Limb (tissue), 2 donors: ENCODE results near the gene SCO1.

Experiments
- DNase-seq, 2 donors: peaks; one replicate each; pipeline ENCODE4 v3.0.0-alpha.2; 2016; ENCODE audit errors: extremely low spot score in 2 of 2

The SCO1 gene

DNA sequence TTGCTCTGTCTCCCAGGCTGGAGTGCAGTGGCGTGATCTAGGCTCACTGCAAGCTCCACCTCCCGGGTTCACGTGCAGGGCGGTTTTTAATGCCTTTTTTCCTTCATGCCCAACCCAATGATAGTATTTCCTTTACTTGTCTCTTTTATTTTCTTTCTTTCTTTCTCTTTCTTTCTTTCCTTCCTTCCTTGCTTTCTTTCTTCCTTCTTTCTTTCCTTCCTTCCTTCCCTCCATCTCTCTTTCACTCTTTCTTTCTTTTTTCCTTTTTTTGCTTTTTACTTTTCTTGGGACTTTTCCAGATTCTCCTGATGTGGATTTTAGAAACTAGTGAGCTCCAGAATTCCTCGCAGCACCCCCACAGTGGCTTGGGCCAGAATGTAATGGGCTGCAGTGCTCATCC lies 43.3 kb downstream of the SCO1 start:
- DNase-seq: no peak

DNA sequence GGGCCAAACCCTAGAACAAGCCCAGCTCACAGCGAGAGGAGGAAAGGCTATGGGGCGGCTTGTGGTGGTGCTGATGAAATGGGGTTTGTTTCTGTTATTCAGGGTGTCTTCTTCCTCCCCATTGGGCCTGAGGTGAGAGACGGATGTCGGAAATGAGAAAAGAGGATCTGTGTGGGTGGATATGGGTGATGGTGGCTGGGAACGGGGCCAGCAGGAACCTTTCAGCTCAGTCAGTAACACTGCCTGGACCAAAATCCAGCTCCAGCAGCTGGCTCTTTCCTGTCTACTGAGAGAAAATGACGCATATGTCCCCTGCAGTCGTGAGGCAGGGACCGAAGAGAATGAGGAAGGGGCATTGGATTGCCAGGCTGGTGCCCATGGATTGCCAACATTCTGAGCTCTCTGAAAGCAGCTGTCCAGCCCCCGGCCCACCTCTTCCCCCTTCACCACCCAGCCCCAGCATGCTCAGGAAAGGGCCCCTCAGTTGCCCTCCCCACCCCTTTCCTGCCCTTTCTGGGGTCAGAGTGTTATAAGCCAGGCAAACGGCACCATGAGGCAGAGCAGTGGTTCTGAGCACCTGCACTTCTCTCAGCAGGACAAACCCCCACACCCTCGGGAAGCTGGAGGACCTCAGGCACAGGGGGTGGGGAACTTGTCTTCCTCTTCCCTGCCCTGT lies 44.2 kb downstream of the SCO1 start:
- no peak for DNase-seq

DNA sequence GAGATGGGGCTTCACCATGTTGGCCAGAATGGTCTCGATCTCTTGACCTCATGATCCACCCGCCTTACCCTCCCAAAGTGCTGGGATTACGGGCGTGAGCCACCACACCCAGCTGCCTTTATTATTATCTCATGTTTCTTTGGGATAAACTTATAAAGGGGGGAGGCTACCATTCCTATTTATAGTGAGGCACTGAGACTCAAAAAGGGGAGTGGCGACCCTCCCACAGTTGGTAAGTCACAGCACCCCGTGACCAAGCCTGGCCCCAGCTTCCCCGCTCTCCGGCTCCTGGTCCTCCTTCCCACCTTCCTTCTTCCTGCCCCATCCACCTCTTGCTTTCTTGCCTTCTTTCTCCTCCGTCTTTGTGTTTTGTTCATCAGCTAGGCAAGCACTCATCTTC lies 45.4 kb downstream of the SCO1 start:
- DNase-seq: no peak

DNA sequence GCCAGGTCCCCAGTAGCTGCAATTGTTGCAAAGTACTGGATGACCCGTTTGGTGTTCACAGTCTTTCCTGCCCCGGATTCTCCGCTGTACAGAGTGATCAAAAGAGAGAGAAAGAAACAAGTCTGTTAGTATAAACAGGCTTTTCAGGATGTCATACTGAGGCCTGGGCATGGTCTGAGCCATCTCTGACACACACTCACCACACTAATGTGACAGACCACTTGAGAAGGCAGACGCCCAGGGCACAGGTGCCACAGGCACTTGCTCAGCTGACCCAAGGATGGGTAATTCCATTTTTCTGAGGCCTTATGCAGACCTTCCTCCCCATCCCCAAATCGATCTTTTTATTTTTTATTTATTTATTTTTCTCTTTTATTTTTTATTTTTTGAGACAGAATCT lies 47.7 kb downstream of the SCO1 start:
- DNase-seq: no peak

DNA sequence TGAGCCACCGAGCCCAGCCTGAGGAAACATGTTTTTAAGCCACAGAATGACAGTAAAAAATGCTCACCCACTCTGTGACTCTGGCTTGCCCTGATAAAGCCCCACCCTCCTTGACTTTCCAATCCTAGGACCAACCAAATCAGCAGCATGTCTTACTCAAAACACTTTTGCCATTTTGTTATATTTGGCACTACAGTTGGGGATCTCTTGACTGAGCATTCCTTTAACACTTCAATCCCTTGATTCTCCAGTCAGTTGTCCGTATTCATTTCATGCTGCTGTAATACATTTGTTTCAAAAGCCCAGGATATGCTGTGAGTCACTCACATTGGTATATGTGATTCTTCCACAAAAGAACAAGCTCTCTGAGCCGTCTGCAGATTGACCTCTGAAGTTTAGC lies 48.4 kb downstream of the SCO1 start:
- no peak for DNase-seq

DNA sequence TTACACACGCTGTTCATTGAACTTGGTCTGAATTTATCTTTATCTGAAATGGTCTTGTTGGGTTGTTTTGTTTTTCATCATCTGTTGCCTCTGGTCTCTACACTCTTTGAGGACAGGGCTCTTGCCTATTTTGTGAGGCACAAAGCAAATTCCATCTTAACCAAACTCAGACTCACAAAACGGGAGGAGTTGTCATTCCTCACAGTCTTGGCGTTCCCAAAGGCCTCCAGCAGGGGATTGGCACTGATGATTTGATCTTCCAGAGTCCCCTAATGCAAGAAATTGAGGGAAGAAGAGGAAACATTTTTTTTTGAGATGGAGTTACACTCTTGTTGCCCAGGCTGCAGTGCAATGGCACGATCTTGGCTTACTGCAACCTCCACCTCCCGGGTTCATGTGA lies 49.0 kb downstream of the SCO1 start:
- DNase-seq: no peak

DNA sequence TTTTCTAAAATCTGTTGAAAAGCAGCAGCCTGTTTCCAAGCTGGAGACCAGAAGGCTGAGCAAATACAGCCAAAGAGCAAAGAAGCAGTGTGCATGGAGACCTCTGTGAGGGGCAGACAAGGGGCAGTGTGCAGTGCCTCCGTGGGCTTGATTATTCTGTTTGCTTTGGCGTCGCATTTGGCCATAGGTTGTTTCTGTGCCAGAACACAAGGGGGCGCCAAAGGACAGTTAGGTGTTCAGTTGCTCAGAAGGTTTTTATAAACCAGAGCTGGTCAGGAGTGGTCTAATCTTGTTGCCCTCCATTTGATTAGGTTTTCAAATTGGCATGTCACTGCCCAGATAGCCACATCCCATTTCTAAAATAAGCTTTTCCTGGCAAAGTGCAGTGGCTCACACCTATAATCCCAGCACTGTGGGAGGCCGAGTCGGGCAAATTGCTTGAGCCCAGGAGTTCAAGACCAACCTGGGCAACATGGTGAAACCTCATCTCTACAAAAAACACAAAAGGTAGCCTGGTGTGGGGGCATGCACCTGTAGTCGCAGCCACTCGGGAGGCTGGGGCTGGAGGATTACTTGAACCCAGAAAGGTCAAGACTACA lies 50.8 kb downstream of the SCO1 start:
- peak; percentile 78 to 86 for DNase-seq

DNA sequence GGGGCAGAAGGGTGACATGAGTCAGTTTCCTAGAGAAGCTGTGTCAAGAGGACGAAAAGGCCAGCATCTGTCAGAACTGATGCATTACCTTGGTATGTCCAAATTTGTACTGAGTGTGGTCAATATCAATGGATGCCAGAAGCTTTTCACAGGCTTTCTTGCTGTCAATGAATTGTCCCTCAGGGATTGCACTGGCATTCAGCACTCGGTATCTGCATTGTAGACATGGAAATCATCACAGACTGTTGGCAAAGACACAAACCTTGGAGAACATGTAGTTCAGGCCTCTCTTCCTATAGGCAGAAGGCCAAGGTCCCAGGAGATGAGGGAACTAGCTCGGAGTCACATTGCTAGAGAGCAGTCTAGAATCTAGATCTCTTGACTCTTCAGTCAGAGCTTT lies 56.9 kb downstream of the SCO1 start:
- DNase-seq: no peak

DNA sequence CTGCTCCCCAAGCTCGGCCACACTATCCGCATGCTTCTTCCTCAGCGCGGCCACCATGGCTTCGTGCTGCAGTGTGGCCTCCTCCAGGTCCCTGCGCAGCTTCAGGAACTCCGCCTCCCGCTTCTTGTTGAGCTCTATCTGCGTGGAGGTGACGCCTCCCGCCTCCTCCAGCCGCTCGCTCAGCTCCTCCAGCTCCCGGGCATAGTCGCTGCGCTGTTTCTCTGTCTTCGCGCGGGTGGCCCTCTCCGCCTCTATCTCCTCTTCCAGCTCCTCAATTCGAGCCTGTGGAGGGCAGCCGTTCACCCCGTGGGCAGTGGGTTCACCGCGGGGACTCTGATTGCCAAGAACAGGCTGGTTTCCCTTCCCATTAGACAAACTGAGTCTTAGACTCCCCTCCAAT lies 59.2 kb downstream of the SCO1 start:
- DNase-seq: no peak

DNA sequence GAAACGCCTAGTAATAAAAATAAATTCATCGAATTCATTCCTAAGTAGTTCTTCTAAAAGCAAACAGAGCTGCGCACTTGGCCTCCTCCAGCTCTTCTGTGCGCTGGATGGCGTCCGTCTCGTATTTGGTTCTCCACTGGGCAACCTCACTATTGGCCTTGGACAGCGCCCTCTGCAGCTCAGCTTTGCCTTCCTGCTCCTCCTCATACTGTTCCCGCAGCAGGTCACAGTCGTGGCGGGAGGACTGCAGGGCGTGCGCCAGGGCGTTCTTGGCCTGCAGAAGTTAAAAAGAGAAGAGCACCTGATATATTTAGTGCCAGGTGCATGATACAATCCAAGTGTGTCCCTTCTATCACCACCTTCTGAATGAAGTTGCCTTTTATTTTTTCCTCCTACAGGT lies 62.0 kb downstream of the SCO1 start:
- no peak for DNase-seq

DNA sequence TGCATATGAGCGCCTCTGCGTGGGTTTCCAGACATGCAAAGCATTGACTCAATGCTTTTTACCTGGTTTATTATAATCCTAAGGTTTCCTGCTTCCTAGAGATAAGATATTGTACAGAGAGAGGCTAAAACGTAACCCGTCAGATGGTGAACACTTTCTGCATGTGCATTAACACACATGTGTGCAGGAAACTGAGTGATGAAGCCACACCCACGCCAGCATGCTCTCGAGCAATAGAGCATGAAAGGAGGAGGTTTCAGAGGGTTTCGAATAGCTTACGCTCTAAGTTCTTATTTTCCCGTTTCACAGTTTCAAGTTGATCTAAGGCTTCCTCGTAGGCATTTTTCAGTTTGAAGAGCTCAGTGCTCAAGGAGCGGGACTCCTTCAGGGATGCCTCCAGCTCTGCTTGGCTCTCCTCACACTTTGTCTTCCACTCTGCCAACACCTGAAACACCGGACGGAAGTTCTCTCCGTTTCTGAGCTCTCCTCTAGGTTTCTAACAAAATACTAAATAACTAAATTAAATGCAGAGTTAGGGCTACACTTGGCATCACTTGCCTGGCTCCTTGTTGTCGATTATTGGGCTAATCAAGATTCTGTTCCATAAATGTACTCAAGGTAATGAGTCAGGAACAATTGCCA lies 63.5 kb downstream of the SCO1 start:
- DNase-seq: no peak

DNA sequence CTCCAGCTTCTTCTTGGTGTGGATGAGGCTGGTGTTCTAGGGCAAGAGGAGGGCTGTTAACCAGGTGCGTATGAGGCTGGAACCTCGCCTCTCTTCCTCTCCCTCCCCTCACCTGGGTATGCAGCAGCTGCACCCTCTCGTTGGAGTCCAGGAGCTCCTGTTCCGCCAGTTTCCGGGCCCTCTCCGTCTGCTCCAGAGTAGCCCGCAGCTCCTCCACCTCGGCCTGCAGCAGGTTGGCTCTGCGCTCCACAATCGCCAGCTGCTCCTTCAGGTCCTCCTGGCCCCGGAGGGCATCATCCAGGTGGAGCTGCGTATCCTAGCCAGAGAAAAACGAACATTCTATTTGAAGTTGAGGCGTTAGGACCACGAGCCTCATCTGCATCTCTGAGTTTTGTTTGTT lies 65.6 kb downstream of the SCO1 start:
- no peak for DNase-seq

DNA sequence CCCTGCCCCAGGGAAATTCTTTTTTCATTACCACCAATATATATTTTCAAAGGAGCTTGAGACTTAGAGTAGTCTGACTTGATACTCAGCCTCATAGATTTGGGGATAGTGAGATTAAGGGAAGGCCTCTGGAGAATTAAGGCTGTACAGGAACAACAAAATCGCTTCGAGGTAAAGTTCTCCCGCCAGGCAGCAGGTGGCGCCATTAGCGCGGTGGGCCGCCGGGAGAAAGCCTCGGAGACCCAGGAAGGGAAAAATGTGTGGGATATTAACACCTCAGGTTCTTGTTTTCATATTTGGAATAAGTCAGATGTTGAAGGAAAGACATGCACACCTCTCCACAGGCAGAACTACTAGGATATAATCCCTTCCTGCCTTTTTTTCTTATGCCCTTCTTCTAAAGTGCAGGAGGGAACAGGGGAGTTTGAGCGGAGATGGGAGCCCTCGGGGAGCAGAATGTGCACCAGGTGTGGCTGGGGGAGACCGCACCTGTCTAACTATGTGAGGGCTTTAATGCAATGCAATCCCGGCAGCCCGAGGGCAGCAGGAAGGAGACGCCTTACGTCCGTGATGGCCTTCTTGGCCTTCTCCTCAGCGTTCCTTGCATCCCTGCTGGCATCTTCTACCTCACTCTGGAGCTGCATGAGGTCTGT lies 66.2 kb downstream of the SCO1 start:
- peak in 1 of 2 donors; percentile 62 for DNase-seq

DNA sequence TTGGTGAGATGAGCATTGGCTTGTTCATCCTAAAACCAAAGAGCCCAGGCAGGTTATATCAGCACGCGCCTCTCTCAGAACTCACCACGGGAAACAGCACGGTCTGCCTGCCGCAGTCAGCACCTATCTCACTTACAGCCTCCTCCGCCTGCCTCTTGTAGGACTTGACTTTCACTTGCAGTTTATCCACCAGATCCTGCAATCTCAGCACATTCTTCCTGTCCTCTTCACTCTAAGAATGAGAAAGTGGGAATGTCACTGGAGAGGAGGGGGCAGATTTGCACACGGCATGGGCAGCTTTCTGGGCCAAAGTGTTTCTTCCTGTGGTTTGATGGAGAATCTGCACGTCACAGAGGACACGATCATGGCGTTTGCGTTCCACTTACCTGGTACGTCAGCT lies 67.6 kb downstream of the SCO1 start:
- no peak for DNase-seq

DNA sequence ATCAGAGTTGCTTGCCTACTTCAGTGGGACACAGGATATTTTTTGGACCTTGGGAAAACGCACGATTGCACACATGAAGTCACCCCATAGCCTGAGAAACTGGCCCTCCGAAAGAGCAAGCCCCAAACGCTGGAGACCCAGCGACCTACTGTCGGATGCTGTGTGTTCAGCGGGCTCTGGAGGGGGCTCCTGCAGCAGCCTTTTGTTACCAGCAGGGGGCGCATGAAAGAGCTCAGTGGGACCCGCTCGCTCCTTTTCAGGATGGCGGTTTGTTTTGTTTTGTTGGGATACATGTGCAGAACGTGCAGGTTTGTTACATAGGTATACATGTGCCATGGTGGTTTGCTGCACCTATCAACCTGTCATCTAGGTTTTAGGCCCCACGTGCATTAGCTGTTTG lies 68.6 kb downstream of the SCO1 start:
- DNase-seq: no peak

DNA sequence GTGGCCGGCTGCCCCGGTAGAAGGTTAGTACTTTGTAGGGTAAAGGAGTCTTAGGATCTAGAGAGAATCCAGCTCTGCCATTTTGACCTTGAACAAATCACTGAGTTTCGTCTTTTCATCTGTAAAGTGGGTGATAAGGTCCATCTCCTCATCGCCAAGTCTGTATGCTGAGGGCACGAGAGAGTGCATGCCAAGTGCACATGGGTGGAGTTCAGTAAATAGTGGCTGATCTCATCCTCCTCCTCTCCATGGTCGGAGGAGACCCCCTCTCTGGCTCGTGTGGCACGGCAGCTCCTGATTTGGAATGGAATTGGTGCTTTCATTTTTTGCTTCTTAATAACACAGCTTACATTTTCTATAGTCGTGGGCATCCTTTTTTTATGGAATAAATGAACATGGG lies 70.9 kb downstream of the SCO1 start:
- DNase-seq: no peak

DNA sequence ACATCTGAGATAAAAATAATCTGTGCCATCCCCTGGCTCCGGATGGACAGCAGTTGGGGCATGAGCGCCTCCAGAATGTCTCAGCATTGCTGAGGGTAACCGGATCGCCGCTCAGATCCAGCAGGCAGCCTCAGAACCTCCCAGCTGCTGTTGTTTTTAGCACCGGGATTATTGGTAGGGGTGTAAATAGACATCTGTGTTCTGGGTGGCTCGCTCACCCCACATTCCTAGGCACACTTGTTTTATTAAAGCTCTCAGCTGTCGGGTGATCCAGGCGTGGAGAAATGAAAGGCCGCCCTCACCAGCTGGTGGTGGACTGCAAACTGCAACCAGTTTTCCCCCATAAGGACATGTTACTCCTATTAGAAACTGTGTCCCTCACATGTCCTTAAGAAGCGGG lies 72.4 kb downstream of the SCO1 start:
- peak; percentile 52 to 72 for DNase-seq

DNA sequence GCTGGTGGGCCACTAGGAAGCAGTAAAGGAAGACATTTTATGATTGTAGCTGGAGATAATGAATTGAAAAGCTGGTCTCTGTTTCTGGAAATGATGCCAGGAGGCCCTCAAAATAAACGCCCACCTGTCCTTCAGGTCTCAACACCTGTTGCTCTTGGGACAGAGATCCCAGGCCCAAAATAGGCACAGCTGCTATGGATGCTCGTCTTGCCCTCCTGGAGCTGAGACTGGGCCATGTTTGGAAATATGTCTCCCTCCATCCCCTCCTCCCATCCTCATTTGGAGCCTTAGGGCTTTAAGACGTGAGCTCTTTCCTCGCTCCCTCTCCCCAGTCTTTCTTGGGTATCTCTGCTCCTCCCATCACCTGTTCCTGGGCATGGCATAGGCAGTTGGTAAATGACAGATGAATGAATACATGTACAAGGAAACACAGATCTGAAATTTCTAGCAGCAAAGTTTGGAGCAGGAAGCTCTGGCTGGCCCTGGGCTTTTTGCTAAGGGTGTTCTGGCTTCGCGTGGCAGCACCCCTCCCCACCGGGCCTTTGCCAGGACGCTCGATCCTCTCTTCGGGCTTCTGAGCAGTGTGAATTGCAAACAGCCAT lies 73.5 kb downstream of the SCO1 start:
- DNase-seq: peak in 1 of 2 donors; percentile 38

DNA sequence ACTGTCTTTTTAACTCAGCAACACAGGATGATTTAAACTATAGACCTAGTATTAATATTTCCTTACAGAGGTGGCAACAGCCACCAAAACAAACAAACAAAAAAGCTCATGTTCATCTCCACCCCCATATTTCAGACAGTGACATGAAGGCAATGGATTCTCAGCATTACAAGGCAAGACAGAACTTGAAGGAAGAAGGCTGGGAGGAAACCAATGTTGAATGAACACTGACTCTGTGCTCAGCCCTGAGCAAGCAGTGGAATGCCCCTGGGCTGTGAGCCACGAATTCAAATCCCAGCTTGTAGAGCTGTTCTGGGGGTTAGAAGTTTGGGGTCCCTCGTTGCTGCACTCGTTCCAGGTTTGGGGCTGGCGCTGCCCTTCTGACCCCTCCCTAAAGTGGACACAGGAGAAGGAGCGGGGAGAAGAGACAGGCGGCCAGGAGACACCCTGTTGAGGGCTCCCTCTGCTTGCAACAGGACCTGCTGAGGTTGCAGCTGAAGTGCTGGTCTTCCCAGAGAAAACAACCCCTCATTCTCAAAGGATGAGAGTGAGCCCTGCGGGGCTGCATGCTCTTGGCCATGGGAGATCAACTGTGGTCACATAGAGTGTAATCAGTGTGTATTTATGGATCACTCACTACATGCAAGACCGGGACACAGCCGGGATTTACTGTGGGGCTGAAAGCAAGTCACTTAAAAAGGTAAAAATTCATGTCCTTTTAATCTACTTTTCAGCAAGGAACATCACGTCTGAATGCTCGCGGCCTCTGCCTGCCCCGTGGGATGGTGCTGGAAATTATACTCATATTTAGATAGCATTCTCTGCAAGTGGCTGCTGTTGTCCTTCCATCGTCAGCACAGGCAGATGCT lies 74.5 kb downstream of the SCO1 start:
- DNase-seq: no peak
